Measurements from ENCODE around the gene USO1.

DNA sequence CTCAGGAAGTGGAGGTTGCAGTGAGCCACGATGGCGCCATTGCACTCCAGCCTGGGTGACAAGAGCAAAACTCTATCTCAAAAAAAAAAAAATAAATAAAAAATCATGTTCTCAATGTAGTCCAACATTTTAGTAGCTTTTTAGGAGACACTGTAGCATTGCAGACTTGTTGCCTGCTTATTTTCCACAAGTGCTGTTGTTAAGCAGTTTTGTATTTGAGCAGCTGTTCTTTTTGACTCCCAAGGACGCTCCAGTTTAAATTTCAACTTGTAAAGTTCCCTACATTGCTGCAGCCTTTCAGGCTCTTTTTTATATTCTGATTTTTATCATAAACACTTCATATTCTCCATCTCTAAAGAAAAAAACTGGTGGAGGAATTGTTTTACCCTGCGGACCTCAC lies 94.7 kb downstream of the USO1 start:
- TF ChIP-seq, protein P1, sequence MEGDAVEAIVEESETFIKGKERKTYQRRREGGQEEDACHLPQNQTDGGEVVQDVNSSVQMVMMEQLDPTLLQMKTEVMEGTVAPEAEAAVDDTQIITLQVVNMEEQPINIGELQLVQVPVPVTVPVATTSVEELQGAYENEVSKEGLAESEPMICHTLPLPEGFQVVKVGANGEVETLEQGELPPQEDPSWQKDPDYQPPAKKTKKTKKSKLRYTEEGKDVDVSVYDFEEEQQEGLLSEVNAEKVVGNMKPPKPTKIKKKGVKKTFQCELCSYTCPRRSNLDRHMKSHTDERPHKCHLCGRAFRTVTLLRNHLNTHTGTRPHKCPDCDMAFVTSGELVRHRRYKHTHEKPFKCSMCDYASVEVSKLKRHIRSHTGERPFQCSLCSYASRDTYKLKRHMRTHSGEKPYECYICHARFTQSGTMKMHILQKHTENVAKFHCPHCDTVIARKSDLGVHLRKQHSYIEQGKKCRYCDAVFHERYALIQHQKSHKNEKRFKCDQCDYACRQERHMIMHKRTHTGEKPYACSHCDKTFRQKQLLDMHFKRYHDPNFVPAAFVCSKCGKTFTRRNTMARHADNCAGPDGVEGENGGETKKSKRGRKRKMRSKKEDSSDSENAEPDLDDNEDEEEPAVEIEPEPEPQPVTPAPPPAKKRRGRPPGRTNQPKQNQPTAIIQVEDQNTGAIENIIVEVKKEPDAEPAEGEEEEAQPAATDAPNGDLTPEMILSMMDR (IDR thresholded peaks at IDR 0.05), result no peak
- no peak for TF ChIP-seq ZFX (IDR thresholded peaks at IDR 0.05; ENCODE audit: borderline replicate concordance)
